RWPE2 (cell line): ENCODE data around the gene AP2B1.
A peak's percentile ranks its signal among the peaks of the same experiment; 100 is the strongest.

Experiments
- ATAC-seq: fragments of 200-7000 bp; cut with Tn5 transposase; 3 replicates; pipeline ENCODE4 v1.9.1; 2021; ENCODE audit warnings: low read depth
- DNase-seq: peaks from one replicate; pipeline ENCODE4 v3.0.0-alpha.2; 2020; ENCODE audit warnings: low spot score
- H3K27ac ChIP-seq: fragments of 450-650 bp; 2 replicates; pipeline ENCODE4 v1.5.1; 2017; ENCODE audit warnings: mild to moderate bottlenecking; ENCODE audit not compliant: poor library complexity, severe bottlenecking
- H3K27me3 ChIP-seq: fragments of 250-450 bp; sonication (Bioruptor Pico); 2 replicates; pipeline ENCODE4 v1.5.1; 2021; ENCODE audit warnings: mild to moderate bottlenecking, moderate library complexity; ENCODE audit not compliant: insufficient read depth, poor library complexity, severe bottlenecking
- H3K36me3 ChIP-seq: fragments of 250-450 bp; sonication (Bioruptor Pico); 2 replicates; pipeline ENCODE4 v1.5.1; 2020; ENCODE audit warnings: low read depth, mild to moderate bottlenecking, moderate library complexity
- H3K4me1 ChIP-seq: fragments of 250-450 bp; sonication (Bioruptor Pico); 2 replicates; pipeline ENCODE4 v1.5.1; 2021; ENCODE audit warnings: mild to moderate bottlenecking, moderate library complexity; ENCODE audit not compliant: insufficient read depth, poor library complexity, severe bottlenecking
- H3K4me3 ChIP-seq: fragments of 250-450 bp; sonication (Bioruptor Pico); 2 replicates; pipeline ENCODE4 v1.5.1; 2021; ENCODE audit warnings: mild to moderate bottlenecking, moderate library complexity; ENCODE audit not compliant: severe bottlenecking
- H3K9me3 ChIP-seq: fragments of 250-450 bp; sonication (Bioruptor Pico); 2 replicates; pipeline ENCODE4 v1.5.1; 2021; ENCODE audit warnings: mild to moderate bottlenecking, moderate library complexity; ENCODE audit not compliant: severe bottlenecking
- TF ChIP-seq, protein P1 (sequence below): fragments of 450-650 bp; IDR thresholded peaks from one replicate; pipeline ENCODE4 v1.5.1; 2017; ENCODE audit warnings: mild to moderate bottlenecking, moderate library complexity; ENCODE audit not compliant: poor library complexity, severe bottlenecking

Gene AP2B1

DNA sequence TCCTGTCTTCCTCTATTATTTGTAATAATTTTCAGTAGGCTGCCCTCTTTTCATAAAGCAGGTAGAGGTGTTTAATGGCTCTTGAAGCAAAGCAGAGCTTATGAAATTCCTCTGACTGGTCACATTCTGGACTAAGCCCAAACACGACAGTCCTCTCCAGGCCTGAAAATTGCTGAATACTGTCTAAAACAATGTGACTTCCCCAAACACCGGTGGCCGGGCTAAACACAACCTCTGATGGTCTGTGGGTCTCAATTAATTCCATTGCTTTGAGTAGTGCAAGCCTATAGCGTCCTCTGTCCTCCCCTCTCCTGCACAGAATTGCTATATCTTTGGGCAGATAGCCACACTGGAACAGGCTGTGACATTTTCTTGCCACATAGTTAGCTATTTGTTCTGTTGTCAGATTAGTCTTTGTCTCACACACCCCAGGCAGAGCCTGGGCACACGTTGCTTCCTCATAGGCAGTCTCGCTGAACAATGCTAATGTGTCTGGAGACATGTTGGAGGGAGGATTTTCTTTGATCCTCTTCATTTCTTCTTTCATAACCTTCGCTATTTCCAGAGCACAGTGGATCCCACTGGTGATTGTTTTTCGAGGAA is 38.8 kb upstream of the AP2B1 start:
- Histone ChIP-seq H3K27me3 (peaks cover 9% of the 10 kb centered on the region), H3K4me3 (no peak overlapping the region), H3K9me3 (no peaks in the 10 kb centered on the region), H3K4me1 (no peaks in the 10 kb centered on the region), H3K36me3 (no peaks in the 10 kb centered on the region), H3K27ac (no peak overlapping the region)
- DNase-seq, result no peak
- TF ChIP-seq, protein P1, sequence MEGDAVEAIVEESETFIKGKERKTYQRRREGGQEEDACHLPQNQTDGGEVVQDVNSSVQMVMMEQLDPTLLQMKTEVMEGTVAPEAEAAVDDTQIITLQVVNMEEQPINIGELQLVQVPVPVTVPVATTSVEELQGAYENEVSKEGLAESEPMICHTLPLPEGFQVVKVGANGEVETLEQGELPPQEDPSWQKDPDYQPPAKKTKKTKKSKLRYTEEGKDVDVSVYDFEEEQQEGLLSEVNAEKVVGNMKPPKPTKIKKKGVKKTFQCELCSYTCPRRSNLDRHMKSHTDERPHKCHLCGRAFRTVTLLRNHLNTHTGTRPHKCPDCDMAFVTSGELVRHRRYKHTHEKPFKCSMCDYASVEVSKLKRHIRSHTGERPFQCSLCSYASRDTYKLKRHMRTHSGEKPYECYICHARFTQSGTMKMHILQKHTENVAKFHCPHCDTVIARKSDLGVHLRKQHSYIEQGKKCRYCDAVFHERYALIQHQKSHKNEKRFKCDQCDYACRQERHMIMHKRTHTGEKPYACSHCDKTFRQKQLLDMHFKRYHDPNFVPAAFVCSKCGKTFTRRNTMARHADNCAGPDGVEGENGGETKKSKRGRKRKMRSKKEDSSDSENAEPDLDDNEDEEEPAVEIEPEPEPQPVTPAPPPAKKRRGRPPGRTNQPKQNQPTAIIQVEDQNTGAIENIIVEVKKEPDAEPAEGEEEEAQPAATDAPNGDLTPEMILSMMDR, result no peak
- ATAC-seq, result no peak

- H3K27me3 ChIP-seq, result peaks cover 9% of the 10 kb centered on the region
Observed at GRCh38 chr17:35548978-35549377, 38.1 kb upstream of the AP2B1 start.

GRCh38 chr17:35553310-35553709 is 33.8 kb upstream of the AP2B1 start:
- Histone ChIP-seq H3K27me3 (peaks cover 9% of the 10 kb centered on the region), H3K9me3 (no peaks in the 10 kb centered on the region)

More at GRCh38 chr17:35548978-35549377, 38.1 kb upstream of the AP2B1 start:
- TF ChIP-seq, protein P1, result no peak
- H3K27ac ChIP-seq, result no peak overlapping the region
- H3K36me3 ChIP-seq, result no peaks in the 10 kb centered on the region
- no peaks in the 10 kb centered on the region for H3K4me1 ChIP-seq
- no peaks in the 10 kb centered on the region for H3K9me3 ChIP-seq
- no peak overlapping the region for H3K4me3 ChIP-seq
- DNase-seq (no peak), ATAC-seq (no peak)

GRCh38 chr17:35554668-35555067 is 32.5 kb upstream of the AP2B1 start:
- Histone ChIP-seq H3K27ac (no peak overlapping the region), H3K4me1 (no peaks in the 10 kb centered on the region), H3K36me3 (no peaks in the 10 kb centered on the region), H3K4me3 (no peak overlapping the region), H3K27me3 (no peaks in the 10 kb centered on the region), H3K9me3 (no peaks in the 10 kb centered on the region)
- DNase-seq, result no peak
- TF ChIP-seq, protein P1, result no peak
- ATAC-seq, result no peak

More at GRCh38 chr17:35553310-35553709, 33.8 kb upstream of the AP2B1 start:
- TF ChIP-seq, protein P1, result no peak
- ATAC-seq (no peak), DNase-seq (no peak)
- Histone ChIP-seq H3K36me3 (no peaks in the 10 kb centered on the region), H3K4me1 (no peaks in the 10 kb centered on the region), H3K4me3 (no peak overlapping the region), H3K27ac (no peak overlapping the region)

DNA sequence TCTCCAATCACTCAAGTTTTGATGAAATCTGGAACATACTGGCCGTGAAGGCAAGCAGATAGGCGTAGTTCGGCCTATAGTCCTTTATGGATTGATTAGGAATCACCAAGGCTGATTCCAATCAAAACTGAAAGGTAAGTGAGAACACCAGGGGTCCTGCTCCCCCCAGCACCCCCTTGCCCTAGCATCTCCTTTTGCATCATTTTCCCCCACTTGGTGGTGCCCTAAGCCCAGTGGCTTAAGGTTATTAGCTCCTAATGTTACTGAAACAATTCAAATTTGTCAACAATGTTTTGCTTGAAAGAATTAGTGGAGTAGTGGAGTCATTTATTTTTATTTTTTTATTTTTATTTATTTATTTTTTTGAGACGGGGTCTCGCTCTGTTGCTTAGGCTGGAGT is 31.4 kb upstream of the AP2B1 start:
- no peak for DNase-seq
- no peaks in the 10 kb centered on the region for H3K36me3 ChIP-seq
- no peak for ATAC-seq

More for the DNA sequence above, 31.4 kb upstream of the AP2B1 start:
- Histone ChIP-seq H3K4me1 (no peaks in the 10 kb centered on the region), H3K4me3 (no peak overlapping the region), H3K27ac (no peak overlapping the region), H3K9me3 (no peaks in the 10 kb centered on the region), H3K27me3 (no peaks in the 10 kb centered on the region)
- TF ChIP-seq, protein P1, result peak; percentile 36
